IPS-20b (cell line): Measurements from ENCODE around the gene DLX1.

Experiments used
- H3K27ac ChIP-seq: one replicate; pipeline ENCODE4 v1.5.1; 2013; ENCODE audit warnings: low read length
- H3K27me3 ChIP-seq: 2 replicates; pipeline ENCODE4 v1.6.1; 2013; ENCODE audit warnings: mild to moderate bottlenecking, low read length, inconsistent platforms; ENCODE audit not compliant: insufficient read depth
- H3K36me3 ChIP-seq: 2 replicates; pipeline ENCODE4 v1.6.1; 2013; ENCODE audit warnings: low read depth, mild to moderate bottlenecking, inconsistent platforms, low read length, moderate library complexity; ENCODE audit not compliant: insufficient read depth
- H3K4me1 ChIP-seq: 2 replicates; pipeline ENCODE4 v1.6.1; 2013; ENCODE audit warnings: mild to moderate bottlenecking, control low read depth, inconsistent platforms, low read length, moderate library complexity; ENCODE audit not compliant: insufficient read depth
- H3K4me3 ChIP-seq: 2 replicates; pipeline ENCODE4 v1.5.1; 2013; ENCODE audit warnings: mild to moderate bottlenecking, low read length, inconsistent platforms
- H3K9ac ChIP-seq: 2 replicates; pipeline ENCODE4 v1.6.1; 2013; ENCODE audit warnings: low read depth, mild to moderate bottlenecking, inconsistent platforms, low read length, moderate library complexity
- H3K9me3 ChIP-seq: 2 replicates; pipeline ENCODE4 v1.6.1; 2013; ENCODE audit warnings: mild to moderate bottlenecking, low read depth, low read length, inconsistent platforms; ENCODE audit not compliant: insufficient read depth

DLX1 gene

DNA sequence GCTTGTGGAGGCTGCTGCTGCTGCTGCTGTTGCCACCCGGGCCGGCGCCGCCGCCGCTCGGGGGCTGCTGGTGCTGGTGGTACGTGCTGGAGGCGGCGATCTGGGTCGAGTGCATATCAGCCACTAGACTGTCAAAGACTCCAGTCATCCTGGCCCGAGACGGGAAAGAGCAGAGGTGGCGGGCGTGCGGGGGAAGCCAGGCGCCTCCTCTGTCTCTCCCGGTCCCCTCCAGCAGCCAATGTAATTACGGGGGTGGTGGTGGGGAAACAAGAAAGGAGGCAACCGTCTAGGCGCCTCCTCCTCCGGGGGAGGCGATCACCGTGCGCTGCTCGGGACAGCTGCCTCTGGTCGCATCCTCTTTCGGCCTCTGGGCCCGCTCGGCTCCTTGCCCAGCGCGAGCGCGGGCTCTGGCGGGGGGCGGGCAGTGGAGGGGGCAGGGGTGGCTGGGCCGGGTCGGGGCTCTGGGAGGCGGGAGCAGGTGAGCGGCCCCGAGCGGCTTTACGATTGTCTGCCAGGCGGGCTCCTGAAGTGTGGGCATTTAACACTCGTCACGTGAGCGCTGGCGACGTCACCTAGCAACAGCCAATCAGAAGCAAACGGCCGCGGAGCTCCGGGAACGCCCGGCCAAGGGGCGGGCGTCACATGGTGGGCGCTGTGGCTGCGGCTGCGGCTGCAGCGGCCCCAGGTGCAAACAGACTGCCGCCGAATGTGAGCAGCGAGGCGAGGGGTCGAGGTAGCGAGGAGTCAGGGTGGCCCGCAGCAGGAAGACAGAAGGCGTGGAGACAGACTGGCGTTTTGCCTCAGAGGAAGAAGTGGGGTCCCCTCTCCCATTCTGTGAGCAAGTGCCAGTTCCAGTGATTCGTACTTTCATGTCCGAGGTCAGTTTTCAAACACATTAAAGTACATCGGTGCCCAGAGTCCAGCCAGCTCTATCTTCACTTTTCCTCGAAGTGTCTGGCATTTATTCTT is 17.4 kb downstream of the DLX1 start, which contains the start of gene DLX2:
TSS of gene DLX2 (minus strand) at position 510 of the 969 bp plus-strand sequence. CDS start at position 148, 362 bp downstream.
- Histone ChIP-seq H3K4me1 (peaks cover 5% of the 10 kb centered on the region; the same call in 1 of the 2 replicates), H3K4me3 (peak within 1 kb of the TSS; percentile 67), H3K27me3 (peaks cover 98% of the 10 kb centered on the region), H3K9ac (no peak within 1 kb of the TSS), H3K9me3 (peaks cover 4% of the 10 kb centered on the region; the same call in 1 of the 2 replicates), H3K36me3 (no peaks in the 10 kb centered on the region), H3K27ac (no peak within 1 kb of the TSS)

DNA sequence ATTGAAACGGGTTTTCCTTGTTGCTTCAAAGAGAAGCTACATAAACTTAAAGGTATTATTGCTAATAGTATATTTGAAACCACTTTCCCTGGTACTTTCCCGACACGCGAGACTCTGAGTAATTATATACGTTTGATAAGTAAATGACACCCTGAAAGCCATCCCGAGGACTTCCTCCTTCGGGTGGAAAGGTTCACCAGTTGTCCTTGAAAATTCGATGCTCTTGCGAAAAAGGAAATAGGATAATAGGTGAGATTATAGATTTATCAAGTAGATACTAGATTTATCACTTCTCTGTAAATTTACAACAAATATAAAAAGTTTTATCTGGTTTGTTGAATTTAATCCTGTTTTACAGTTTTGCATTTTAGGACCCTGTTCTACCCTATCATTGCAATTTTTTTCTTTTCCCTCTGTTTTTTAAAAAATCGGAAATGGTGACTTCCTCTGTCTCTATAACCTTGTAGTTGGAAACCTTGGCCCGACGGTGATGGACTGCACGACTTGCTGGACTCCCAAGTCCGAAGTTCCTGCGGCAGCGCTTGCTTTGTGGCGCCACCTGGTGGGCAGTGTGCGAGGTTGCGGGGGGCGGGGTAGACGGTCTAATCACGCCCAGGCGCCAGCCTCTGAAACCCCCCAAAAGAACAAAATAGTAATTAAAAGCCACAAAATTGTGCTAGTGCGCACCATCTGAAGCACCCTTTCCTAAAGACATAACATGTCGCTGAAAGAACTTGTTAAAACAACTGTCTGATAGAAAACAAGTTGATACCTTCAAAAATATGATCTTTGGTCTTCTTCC is 18.4 kb downstream of the DLX1 start:
- peak overlapping the region; percentile 67; the same call in 1 of the 2 replicates for H3K4me3 ChIP-seq
- no peak overlapping the region for H3K27ac ChIP-seq
- no peak overlapping the region for H3K9ac ChIP-seq
- peaks cover 5% of the 10 kb centered on the region; the same call in 1 of the 2 replicates for H3K4me1 ChIP-seq
- H3K36me3 ChIP-seq, result no peaks in the 10 kb centered on the region
- H3K9me3 ChIP-seq, result no peaks in the 10 kb centered on the region
- peaks cover 98% of the 10 kb centered on the region for H3K27me3 ChIP-seq

DNA sequence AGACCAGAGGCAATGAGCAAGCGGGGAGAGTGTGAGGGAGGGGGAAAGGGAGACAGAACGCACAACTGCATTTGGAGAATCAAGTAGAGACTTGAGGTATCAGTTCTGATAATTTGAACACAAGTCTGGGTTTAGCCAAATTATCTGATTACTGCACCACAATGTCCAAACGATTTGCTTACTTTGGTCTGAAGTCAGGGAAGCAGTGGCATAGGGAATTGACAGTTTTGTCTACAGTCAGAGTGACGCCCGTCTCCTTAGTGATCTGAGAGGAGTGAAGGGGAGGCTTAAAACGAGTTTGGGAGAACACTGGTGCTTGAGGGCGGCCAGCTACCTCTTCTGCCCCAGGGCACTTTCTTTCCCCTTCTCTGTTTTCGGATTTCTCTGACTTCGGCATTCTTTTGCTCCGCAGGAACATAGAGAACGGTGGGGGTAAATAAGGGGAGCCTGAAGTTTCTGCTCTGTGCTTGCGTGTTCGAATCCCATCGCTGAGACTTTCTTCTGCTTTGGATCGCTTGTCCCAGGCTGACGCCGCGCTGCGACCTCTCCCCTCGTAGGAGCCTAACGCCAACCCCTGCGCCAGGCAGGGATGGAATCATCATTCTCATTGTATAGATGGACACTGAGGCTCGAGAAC is 20.3 kb downstream of the DLX1 start:
- H3K36me3 ChIP-seq, result no peaks in the 10 kb centered on the region
- H3K4me1 ChIP-seq, result peaks cover 5% of the 10 kb centered on the region; the same call in 1 of the 2 replicates
- no peak overlapping the region for H3K27ac ChIP-seq
- H3K9me3 ChIP-seq, result no peaks in the 10 kb centered on the region
- peak overlapping the region; percentile 69 for H3K4me3 ChIP-seq
- H3K27me3 ChIP-seq, result peaks cover 96% of the 10 kb centered on the region
- H3K9ac ChIP-seq, result no peak overlapping the region

DNA sequence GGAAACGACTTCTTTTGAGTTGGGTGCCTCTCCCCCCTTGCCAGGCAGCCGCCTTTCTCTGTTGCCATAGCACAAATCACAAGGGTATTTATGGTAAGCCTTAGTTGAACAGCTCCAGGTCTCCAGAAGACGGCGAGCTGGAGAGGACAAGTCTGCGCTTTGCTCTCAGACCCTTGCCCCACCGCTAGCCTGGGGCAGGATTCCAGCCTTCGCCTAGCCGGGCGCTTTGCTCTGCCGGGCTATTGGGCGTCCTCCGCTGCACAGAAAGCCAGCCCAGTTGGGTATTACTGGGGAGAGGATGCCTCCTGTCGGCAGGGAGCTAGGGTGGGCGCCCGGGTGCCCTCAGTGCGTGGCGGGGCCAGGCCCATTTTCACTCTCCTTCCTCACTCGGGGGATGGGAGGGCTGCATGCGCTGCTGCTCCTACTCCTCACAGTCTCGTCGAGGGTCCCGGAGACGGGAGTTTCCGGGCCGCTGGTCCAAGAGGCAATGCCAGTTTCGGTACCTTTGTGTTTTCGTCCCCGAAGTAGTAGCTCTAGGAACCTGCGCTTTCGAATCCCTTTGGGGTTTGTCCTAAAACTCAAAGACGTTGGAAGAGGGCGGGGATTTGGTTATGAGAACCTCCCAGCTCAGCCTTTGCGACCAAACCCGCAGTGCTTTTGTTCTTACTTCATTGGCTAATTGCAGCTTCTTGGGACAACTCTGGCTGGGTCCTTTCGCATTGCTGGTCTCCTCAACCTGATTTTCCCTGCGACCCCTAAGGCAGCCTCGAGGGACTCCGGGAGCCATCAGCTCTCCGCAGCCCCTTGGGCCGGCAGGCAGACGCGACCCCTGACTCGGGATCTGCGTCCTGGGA is 21.0 kb downstream of the DLX1 start:
- Histone ChIP-seq H3K9ac (no peak overlapping the region), H3K4me1 (peaks cover 5% of the 10 kb centered on the region; the same call in 1 of the 2 replicates), H3K9me3 (no peaks in the 10 kb centered on the region)

DNA sequence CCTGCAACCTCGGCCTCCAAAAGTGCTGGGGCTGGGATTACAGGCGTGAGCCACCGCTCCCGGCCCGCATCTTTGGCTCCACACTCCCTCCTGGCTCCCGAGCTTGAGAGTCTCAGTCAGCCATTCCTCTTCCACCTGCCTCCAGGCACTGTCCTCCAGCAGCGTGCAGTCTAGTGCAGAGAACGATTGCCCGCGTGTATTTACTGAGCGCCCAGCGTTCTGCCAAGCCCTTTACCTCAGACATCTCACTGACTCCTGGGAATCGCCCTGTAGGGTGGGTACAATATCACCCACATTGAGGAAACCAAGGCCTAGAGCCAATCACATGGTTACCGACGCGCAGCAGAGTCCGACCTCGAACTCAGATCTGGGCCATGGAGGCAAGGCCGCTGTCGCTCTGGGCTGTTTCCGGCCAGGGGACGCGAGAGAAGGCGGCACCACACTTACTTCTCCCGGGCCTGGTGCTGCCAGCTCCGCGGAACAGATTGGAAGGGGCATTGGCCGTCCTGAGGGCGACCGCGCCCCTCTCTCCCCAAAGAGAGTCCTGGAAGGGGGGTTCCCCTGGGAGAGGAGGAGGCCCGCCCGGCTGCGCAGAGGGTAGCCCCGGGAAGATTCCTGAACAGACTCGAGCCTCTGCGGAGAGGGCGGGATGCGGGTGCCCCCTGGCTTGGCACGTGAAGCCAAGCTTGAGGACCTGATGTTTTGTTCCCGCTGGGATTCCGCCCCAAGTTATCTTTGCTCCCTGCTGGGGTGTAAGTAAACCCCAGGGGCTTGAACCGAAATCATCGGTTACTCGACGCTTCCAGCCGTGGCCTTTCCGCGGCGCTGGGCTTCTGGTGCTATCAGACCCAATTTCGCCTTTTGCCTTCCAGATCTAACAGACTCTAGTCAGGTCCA is 22.6 kb downstream of the DLX1 start:
- H3K9ac ChIP-seq, result no peak overlapping the region
- H3K27me3 ChIP-seq, result peaks cover 74% of the 10 kb centered on the region
- no peaks in the 10 kb centered on the region for H3K36me3 ChIP-seq
- H3K4me3 ChIP-seq, result no peak overlapping the region
- H3K27ac ChIP-seq, result no peak overlapping the region
- H3K9me3 ChIP-seq, result no peaks in the 10 kb centered on the region
- peaks cover 5% of the 10 kb centered on the region; the same call in 1 of the 2 replicates for H3K4me1 ChIP-seq

More for the DNA sequence above, 21.0 kb downstream of the DLX1 start:
- peaks cover 88% of the 10 kb centered on the region for H3K27me3 ChIP-seq
- no peaks in the 10 kb centered on the region for H3K36me3 ChIP-seq
- H3K4me3 ChIP-seq, result peak overlapping the region; percentile 69
- no peak overlapping the region for H3K27ac ChIP-seq

DNA sequence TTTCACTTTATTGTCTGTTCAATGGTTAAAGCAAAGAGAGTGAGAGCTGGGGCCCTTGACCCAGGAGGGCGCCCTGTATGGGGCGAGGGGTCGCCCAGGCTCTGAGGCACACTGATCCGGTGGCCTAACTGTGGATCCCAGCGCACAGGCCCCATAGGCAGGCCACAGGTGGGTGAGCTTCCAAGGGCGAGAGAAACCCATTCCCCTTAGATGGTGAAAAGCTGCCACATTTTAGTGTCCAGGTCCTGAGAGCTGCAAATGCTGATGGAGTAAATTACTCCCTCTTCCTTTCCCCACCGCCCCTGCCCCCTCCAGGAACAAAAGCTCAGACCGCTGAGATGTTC is 23.3 kb downstream of the DLX1 start:
- H3K4me1 ChIP-seq, result no peaks in the 10 kb centered on the region; the same call in 1 of the 2 replicates
- H3K27ac ChIP-seq, result no peak overlapping the region
- H3K9me3 ChIP-seq, result no peaks in the 10 kb centered on the region
- no peak overlapping the region for H3K4me3 ChIP-seq
- H3K36me3 ChIP-seq, result no peaks in the 10 kb centered on the region
- no peak overlapping the region for H3K9ac ChIP-seq
- H3K27me3 ChIP-seq, result peaks cover 68% of the 10 kb centered on the region

DNA sequence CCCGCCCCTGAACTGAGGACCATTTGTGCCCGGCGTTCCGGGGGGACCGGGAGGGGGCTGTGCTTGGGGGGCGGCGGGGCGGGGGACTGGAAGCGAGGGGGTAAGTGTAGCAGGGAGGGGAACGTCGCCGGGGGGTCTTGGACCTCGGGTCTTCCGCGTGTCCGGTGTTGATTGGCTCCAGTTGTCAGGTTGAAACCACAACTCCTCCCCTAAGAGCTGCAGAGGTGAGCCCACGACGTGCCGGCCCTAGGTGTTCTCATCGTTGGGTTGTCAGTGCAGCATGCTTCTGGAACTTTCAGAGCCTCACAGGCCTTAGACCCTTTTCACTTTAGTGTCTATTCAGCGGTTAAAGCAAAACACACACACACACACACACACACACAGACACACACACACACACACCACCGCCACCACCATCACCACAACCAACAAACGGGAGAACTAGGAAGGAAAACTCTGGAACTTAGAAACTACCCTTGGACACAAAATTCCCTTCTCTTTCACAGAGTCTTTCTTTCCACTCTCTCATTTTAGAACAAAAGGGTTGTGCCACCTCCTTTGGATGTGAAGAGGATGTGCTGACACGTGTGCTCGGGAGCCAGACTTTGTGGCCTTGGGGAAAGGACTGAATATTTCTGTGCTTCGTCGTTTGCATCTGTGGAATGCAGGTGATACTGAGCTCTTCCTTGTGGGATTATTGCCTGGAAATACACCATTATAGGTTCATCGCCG is 24.1 kb downstream of the DLX1 start:
- H3K27me3 ChIP-seq, result peaks cover 59% of the 10 kb centered on the region
- no peak overlapping the region for H3K9ac ChIP-seq
- H3K36me3 ChIP-seq, result no peaks in the 10 kb centered on the region
- no peaks in the 10 kb centered on the region for H3K4me1 ChIP-seq
- H3K9me3 ChIP-seq, result no peaks in the 10 kb centered on the region
- no peak overlapping the region for H3K4me3 ChIP-seq
- no peak overlapping the region for H3K27ac ChIP-seq

DNA sequence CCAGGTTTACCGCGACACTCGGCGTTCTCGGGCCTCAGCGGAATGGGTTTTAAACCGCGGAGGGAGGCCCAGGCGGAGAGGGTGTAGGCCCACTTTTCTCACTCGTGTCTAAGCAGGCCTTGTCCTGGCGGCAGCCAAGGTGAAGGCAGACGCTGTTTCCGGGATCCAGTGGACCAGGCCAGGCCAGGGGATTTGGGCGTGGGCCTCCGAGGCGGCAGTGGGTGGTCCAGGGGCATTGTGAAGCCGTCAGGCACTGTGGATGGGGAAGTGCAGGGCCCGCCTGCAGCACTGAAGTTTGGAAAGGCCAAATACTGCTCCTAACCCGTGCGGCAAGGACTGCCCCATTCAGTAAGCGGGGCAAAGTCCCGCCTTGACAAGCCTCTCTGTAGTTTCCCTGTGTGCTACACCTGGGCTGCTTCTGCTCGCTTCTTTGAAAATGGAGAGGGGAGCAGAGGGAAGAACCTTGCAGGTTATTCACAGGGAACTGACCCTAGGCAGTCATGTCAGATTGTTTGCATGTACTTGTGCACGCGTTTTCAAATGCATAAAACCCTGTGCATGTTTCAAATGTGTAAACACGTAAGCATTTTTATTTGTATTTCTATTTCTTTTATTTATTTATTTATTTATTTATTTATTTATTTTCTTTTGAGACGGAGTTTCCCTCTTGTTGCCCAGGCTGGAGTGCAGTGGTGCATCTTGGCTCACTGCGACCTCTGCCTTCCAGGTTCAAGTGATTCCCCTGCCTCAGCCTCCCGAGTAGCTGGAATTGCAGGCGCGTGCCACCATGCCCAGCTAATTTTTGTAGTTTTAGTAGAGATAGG is 24.9 kb downstream of the DLX1 start:
- no peaks in the 10 kb centered on the region for H3K36me3 ChIP-seq
- no peaks in the 10 kb centered on the region for H3K9me3 ChIP-seq
- H3K9ac ChIP-seq, result no peak overlapping the region
- H3K4me3 ChIP-seq, result peak overlapping the region; percentile 16; the same call in 1 of the 2 replicates
- H3K27ac ChIP-seq, result no peak overlapping the region
- H3K4me1 ChIP-seq, result no peaks in the 10 kb centered on the region
- H3K27me3 ChIP-seq, result peaks cover 51% of the 10 kb centered on the region

DNA sequence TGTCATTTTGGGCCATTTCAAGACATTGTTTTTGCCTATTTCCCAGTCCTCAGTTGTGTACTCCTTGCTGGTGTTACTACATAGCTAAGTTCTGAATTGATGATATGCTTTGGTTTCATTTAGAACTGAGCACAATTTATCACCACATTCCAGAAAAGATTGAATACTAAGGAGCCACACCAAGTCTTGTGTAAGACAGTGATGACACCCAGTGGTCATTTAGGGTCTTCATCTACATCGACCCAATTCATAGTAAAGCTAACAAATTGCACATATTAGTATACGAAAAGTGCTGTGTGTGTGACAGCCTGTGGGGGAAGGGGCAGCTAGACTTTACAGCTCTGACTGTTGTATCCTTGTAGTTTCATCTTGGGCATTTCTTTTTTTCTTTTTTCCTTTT is 28.3 kb downstream of the DLX1 start:
- H3K4me3 ChIP-seq, result no peak overlapping the region
- H3K27me3 ChIP-seq, result peaks cover 17% of the 10 kb centered on the region
- no peak overlapping the region for H3K27ac ChIP-seq
- H3K36me3 ChIP-seq, result no peaks in the 10 kb centered on the region
- H3K9ac ChIP-seq, result no peak overlapping the region
- no peaks in the 10 kb centered on the region for H3K4me1 ChIP-seq
- no peaks in the 10 kb centered on the region for H3K9me3 ChIP-seq
